NT2/D1 (cell line): ENCODE results near the gene RELN.

Source experiments
- SUZ12 ChIP-seq: IDR thresholded peaks from 2 replicates; pipeline ENCODE4 v1.6.1; 2011; ENCODE audit not compliant: insufficient read length, insufficient read depth; ENCODE audit errors: extremely low read depth
- YY1 ChIP-seq: IDR thresholded peaks from 2 replicates; pipeline ENCODE4 v1.6.1; 2011; ENCODE audit not compliant: insufficient read length, insufficient read depth
- ZNF274 ChIP-seq: IDR thresholded peaks from 2 replicates; pipeline ENCODE4 v1.6.1; 2011; ENCODE audit warnings: mild to moderate bottlenecking, low read depth, low read length

GRCh38 chr7:104008107-104008506, 18.6 kb upstream of the RELN start:
- TF ChIP-seq YY1 (no peak), SUZ12 (no peak), ZNF274 (no peak)
